WTC11 (cell line): ENCODE measurements around the gene CELSR1. TPM values are rescaled to one million over a fixed set of nuclear protein-coding genes. Genes with fewer than 3 reads are reported as not detected.

Experiments
- ATAC-seq: fragments of 200-7000 bp; cut with Tn5 transposase; 2 replicates; pipeline ENCODE4 v1.10.0; 2021; ENCODE audit warnings: mild to moderate bottlenecking, moderate library complexity
- CTCF ChIA-PET: fragments of 300-600 bp; sonication (Branson Sonifier 250); formaldehyde crosslinking; loops from one replicate; lab custom pipeline; 2021; ENCODE audit warnings: antibody characterized with exemption; lab: Charles Lee
- POLR2A ChIA-PET: fragments of 350-600 bp; sonication (Branson Sonifier 250); formaldehyde crosslinking; loops from one replicate; lab custom pipeline; 2021; ENCODE audit warnings: antibody characterized with exemption; lab: Charles Lee
- DNase-seq: peaks from one replicate; pipeline ENCODE4 v3.0.0; 2021; ENCODE audit warnings: low spot score
- H3K27ac Mint-ChIP-seq: 2 replicates; pipeline ENCODE4 v1.8.0; 2021; ENCODE audit warnings: mixed read lengths
- H3K27me3 Mint-ChIP-seq: 2 replicates; pipeline ENCODE4 v1.8.0; 2021; ENCODE audit warnings: low read depth, mild to moderate bottlenecking, moderate library complexity, mixed read lengths
- H3K36me3 Mint-ChIP-seq: 2 replicates; pipeline ENCODE4 v1.8.0; 2021; ENCODE audit warnings: mixed read lengths
- H3K4me1 Mint-ChIP-seq: 2 replicates; pipeline ENCODE4 v1.8.0; 2022; ENCODE audit warnings: mixed read lengths
- H3K4me3 Mint-ChIP-seq: 2 replicates; pipeline ENCODE4 v1.8.0; 2021; ENCODE audit warnings: mild to moderate bottlenecking, moderate library complexity, mixed read lengths
- H3K9me3 Mint-ChIP-seq: 2 replicates; pipeline ENCODE4 v1.8.0; 2021; ENCODE audit warnings: mixed read lengths
- FOXK1 ChIP-seq: sonication (generic); formaldehyde crosslinking; IDR thresholded peaks from 2 replicates; pipeline ENCODE4 v1.8.0; 2022; ENCODE audit warnings: mild to moderate bottlenecking, moderate library complexity, missing genetic modification reagents
- FOXP1 ChIP-seq: sonication (generic); formaldehyde crosslinking; IDR thresholded peaks from 2 replicates; pipeline ENCODE4 v1.8.0; 2022; ENCODE audit warnings: missing genetic modification reagents, mild to moderate bottlenecking, moderate library complexity, borderline replicate concordance
- GABPB1 ChIP-seq: sonication (generic); formaldehyde crosslinking; IDR thresholded peaks from 2 replicates; pipeline ENCODE4 v1.8.1; 2023; ENCODE audit warnings: mild to moderate bottlenecking, missing genetic modification reagents
- JUN ChIP-seq: sonication (generic); formaldehyde crosslinking; IDR thresholded peaks from 2 replicates; pipeline ENCODE4 v1.8.0; 2023; ENCODE audit warnings: mild to moderate bottlenecking, missing genetic modification reagents
- MLX ChIP-seq: sonication (generic); formaldehyde crosslinking; IDR thresholded peaks from 2 replicates; pipeline ENCODE4 v1.8.1; 2023; ENCODE audit warnings: mild to moderate bottlenecking, missing genetic modification reagents, moderate library complexity
- NR1H2 ChIP-seq: sonication (generic); formaldehyde crosslinking; IDR thresholded peaks from 2 replicates; pipeline ENCODE4 v1.9.0; 2021; ENCODE audit warnings: mild to moderate bottlenecking, moderate library complexity, missing genetic modification reagents
- SOX15 ChIP-seq: fragments of 250-450 bp; sonication (Bioruptor Pico); IDR thresholded peaks from 2 replicates; pipeline ENCODE4 v1.9.0; 2021; ENCODE audit warnings: mild to moderate bottlenecking
- SP1 ChIP-seq: sonication (generic); formaldehyde crosslinking; conservative IDR thresholded peaks from 2 replicates; pipeline ENCODE4 v1.8.1; 2022; ENCODE audit warnings: missing genetic modification reagents
- USF1 ChIP-seq: sonication (generic); formaldehyde crosslinking; IDR thresholded peaks from 2 replicates; pipeline ENCODE4 v1.8.0; 2022; ENCODE audit warnings: mild to moderate bottlenecking, missing genetic modification reagents
- ZBTB43 ChIP-seq: sonication (generic); formaldehyde crosslinking; IDR thresholded peaks from 2 replicates; pipeline ENCODE4 v1.8.1; 2023; ENCODE audit warnings: mild to moderate bottlenecking, missing genetic modification reagents
- ZNF219 ChIP-seq: sonication (generic); formaldehyde crosslinking; IDR thresholded peaks from 2 replicates; pipeline ENCODE4 v1.8.0; 2023; ENCODE audit warnings: missing genetic modification reagents, mild to moderate bottlenecking, borderline replicate concordance
- ZNF232 ChIP-seq: sonication (generic); formaldehyde crosslinking; IDR thresholded peaks from 2 replicates; pipeline ENCODE4 v1.8.0; 2022; ENCODE audit warnings: mild to moderate bottlenecking, missing genetic modification reagents
- ZNF671 ChIP-seq: fragments of 250-450 bp; sonication (Bioruptor Pico); IDR thresholded peaks from 2 replicates; pipeline ENCODE4 v1.8.0; 2021; ENCODE audit warnings: mild to moderate bottlenecking
- total RNA-seq: library from RNA; stranded (reverse); gene quantifications from 3 replicates; pipeline ENCODE4 v1.2.3, GENCODE V29; 2021
- TF ChIP-seq, protein P1 (sequence below): fragments of 250-450 bp; sonication (Bioruptor Pico); IDR thresholded peaks from 2 replicates; pipeline ENCODE4 v1.9.0; 2021; ENCODE audit warnings: mild to moderate bottlenecking
- TF ChIP-seq, protein P2 (sequence below): fragments of 250-450 bp; sonication (Bioruptor Pico); IDR thresholded peaks from 2 replicates; pipeline ENCODE4 v1.9.0; 2021; ENCODE audit warnings: mild to moderate bottlenecking
- TF ChIP-seq, protein P3 (sequence below): fragments of 250-450 bp; sonication (Bioruptor Pico); IDR thresholded peaks from 2 replicates; pipeline ENCODE4 v1.9.0; 2021; ENCODE audit warnings: mild to moderate bottlenecking, borderline replicate concordance
- TF ChIP-seq, protein P4 (sequence below): fragments of 250-450 bp; sonication (Bioruptor Pico); IDR thresholded peaks from 2 replicates; pipeline ENCODE4 v1.9.0; 2021; ENCODE audit warnings: moderate library complexity, mild to moderate bottlenecking, inconsistent platforms, borderline replicate concordance

CELSR1 gene
- total RNA-seq, 1 experiment from 2014 or later = 16.8 TPM

GRCh38 chr22:46532416-46532815 lies 5.0 kb downstream of the CELSR1 start:
- DNase-seq = no peak
- Mint-ChIP-seq H3K27me3 (peaks cover 27% of the 10 kb centered on the region), H3K36me3 (peaks cover 22% of the 10 kb centered on the region), H3K4me1 (peaks cover 11% of the 10 kb centered on the region), H3K27ac (no peak overlapping the region), H3K9me3 (no peaks in the 10 kb centered on the region), H3K4me3 (no peak overlapping the region)
- ChIA-PET CTCF (interaction anchor here (0.6 to 1.9 kb wide), 5 partner anchors 10 to 165 kb away, joined by 3 to 7 read pairs (median 3); no protein-coding TSS in a partner anchor), POLR2A (no interaction called here)
- no peak for ATAC-seq
- TF ChIP-seq, protein P1, sequence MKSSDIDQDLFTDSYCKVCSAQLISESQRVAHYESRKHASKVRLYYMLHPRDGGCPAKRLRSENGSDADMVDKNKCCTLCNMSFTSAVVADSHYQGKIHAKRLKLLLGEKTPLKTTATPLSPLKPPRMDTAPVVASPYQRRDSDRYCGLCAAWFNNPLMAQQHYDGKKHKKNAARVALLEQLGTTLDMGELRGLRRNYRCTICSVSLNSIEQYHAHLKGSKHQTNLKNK (CRISPR knock-in tag) = no peak
- TF ChIP-seq SP1 = no peak
- no peak for TF ChIP-seq MLX
- no peak for TF ChIP-seq ZNF219 (CRISPR knock-in tag)
- TF ChIP-seq, protein P2, sequence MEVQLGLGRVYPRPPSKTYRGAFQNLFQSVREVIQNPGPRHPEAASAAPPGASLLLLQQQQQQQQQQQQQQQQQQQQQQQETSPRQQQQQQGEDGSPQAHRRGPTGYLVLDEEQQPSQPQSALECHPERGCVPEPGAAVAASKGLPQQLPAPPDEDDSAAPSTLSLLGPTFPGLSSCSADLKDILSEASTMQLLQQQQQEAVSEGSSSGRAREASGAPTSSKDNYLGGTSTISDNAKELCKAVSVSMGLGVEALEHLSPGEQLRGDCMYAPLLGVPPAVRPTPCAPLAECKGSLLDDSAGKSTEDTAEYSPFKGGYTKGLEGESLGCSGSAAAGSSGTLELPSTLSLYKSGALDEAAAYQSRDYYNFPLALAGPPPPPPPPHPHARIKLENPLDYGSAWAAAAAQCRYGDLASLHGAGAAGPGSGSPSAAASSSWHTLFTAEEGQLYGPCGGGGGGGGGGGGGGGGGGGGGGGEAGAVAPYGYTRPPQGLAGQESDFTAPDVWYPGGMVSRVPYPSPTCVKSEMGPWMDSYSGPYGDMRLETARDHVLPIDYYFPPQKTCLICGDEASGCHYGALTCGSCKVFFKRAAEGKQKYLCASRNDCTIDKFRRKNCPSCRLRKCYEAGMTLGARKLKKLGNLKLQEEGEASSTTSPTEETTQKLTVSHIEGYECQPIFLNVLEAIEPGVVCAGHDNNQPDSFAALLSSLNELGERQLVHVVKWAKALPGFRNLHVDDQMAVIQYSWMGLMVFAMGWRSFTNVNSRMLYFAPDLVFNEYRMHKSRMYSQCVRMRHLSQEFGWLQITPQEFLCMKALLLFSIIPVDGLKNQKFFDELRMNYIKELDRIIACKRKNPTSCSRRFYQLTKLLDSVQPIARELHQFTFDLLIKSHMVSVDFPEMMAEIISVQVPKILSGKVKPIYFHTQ (CRISPR knock-in tag) = no peak
- no peak for TF ChIP-seq SOX15 (CRISPR knock-in tag)
- no peak for TF ChIP-seq ZBTB43 (CRISPR knock-in tag)
- TF ChIP-seq, protein P3, sequence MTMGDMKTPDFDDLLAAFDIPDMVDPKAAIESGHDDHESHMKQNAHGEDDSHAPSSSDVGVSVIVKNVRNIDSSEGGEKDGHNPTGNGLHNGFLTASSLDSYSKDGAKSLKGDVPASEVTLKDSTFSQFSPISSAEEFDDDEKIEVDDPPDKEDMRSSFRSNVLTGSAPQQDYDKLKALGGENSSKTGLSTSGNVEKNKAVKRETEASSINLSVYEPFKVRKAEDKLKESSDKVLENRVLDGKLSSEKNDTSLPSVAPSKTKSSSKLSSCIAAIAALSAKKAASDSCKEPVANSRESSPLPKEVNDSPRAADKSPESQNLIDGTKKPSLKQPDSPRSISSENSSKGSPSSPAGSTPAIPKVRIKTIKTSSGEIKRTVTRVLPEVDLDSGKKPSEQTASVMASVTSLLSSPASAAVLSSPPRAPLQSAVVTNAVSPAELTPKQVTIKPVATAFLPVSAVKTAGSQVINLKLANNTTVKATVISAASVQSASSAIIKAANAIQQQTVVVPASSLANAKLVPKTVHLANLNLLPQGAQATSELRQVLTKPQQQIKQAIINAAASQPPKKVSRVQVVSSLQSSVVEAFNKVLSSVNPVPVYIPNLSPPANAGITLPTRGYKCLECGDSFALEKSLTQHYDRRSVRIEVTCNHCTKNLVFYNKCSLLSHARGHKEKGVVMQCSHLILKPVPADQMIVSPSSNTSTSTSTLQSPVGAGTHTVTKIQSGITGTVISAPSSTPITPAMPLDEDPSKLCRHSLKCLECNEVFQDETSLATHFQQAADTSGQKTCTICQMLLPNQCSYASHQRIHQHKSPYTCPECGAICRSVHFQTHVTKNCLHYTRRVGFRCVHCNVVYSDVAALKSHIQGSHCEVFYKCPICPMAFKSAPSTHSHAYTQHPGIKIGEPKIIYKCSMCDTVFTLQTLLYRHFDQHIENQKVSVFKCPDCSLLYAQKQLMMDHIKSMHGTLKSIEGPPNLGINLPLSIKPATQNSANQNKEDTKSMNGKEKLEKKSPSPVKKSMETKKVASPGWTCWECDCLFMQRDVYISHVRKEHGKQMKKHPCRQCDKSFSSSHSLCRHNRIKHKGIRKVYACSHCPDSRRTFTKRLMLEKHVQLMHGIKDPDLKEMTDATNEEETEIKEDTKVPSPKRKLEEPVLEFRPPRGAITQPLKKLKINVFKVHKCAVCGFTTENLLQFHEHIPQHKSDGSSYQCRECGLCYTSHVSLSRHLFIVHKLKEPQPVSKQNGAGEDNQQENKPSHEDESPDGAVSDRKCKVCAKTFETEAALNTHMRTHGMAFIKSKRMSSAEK = no peak
- TF ChIP-seq USF1 = no peak
- TF ChIP-seq ZNF671 (CRISPR knock-in tag) = no peak
- TF ChIP-seq GABPB1 = no peak
- TF ChIP-seq JUN (CRISPR knock-in tag) = no peak
- TF ChIP-seq FOXP1 = no peak
- TF ChIP-seq, protein P4, sequence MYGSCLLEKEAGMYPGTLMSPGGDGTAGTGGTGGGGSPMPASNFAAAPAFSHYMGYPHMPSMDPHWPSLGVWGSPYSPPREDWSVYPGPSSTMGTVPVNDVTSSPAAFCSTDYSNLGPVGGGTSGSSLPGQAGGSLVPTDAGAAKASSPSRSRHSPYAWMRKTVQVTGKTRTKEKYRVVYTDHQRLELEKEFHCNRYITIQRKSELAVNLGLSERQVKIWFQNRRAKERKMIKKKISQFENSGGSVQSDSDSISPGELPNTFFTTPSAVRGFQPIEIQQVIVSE (CRISPR knock-in tag) = no peak
- no peak for TF ChIP-seq NR1H2
- TF ChIP-seq ZNF232 (CRISPR knock-in tag) = no peak
- no peak for TF ChIP-seq FOXK1 (CRISPR knock-in tag)
